K562 treated with DMSO at 1 percent for 24 hours (cell line): ENCODE results near the gene MT3. TPM values are rescaled to one million over a fixed set of nuclear protein-coding genes. Genes with fewer than 3 reads are reported as not detected.

Source experiments
- total RNA-seq: library from RNA; unstranded; fragments of 300-600 nt; gene quantifications from 2 replicates; pipeline ENCODE4 v1.2.3, GENCODE V29; 2022; ENCODE audit warnings: low read depth; ENCODE audit not compliant: insufficient read depth

MT3 gene
- not detected in 2 replicates for total RNA-seq

GRCh38 chr16:56589141-56590039 lies at the start of gene MT3:
MT3 (plus strand) TSS chr16:56589528; CDS start chr16:56589591, 63 bp downstream.

GRCh38 chr16:56564793-56565477 lies 24.4 kb upstream of the MT3 start, which contains the start of gene MT4:
MT4 (plus strand) TSS chr16:56565073; CDS start chr16:56565129, 56 bp downstream.

GRCh38 chr16:56608043-56608875 lies 18.9 kb downstream of the MT3 start, which contains the start of gene MT2A:
MT2A (plus strand) TSS chr16:56608584; CDS start chr16:56608656, 72 bp downstream.

GRCh38 chr16:56625140-56625942 lies 36.0 kb downstream of the MT3 start, which contains the start of gene MT1E:
MT1E (plus strand) TSS chr16:56625781; CDS start chr16:56625852, 71 bp downstream.

GRCh38 chr16:56632156-56632847 lies 43.0 kb downstream of the MT3 start, which contains the start of gene MT1M:
MT1M (plus strand) TSS chr16:56632659; CDS start chr16:56632732, 73 bp downstream.

GRCh38 chr16:56637814-56638750 lies 48.8 kb downstream of the MT3 start, which contains the start of gene MT1A:
MT1A (plus strand) TSS chr16:56638666; CDS start chr16:56638739, 73 bp downstream.

Other genes with a start within 250 kb of the MT3 start
- gene AMFR, start 164.0 kb upstream of the MT3 start, total RNA-seq: 103 and 111 TPM in 2 replicates
- gene NUDT21, start 138.2 kb upstream of the MT3 start, total RNA-seq: 69.4 and 82.9 TPM in 2 replicates
- 19.0 and 26.1 TPM in 2 replicates for gene OGFOD1, start 138.0 kb upstream of the MT3 start, total RNA-seq
- 19.5 and 21.9 TPM in 2 replicates for gene BBS2, start 69.5 kb upstream of the MT3 start, total RNA-seq
- gene MT4, start 24.5 kb upstream of the MT3 start, total RNA-seq: not detected in 2 replicates
- 22.5 and 28.1 TPM in 2 replicates for gene MT2A, start 19.1 kb downstream of the MT3 start, total RNA-seq
- not detected in 2 replicates for gene MT1E, start 36.3 kb downstream of the MT3 start, total RNA-seq
- gene MT1M, start 43.1 kb downstream of the MT3 start, total RNA-seq: not detected in 2 replicates
- gene MT1A, start 49.1 kb downstream of the MT3 start, total RNA-seq: not detected in 2 replicates
- not detected in 2 replicates for gene MT1B, start 62.4 kb downstream of the MT3 start, total RNA-seq
- gene MT1F, start 68.4 kb downstream of the MT3 start, total RNA-seq: not detected in 2 replicates
- gene MT1G, start 78.5 kb downstream of the MT3 start, total RNA-seq: 2.8 TPM in 1 of 2 replicates, not detected in the other
- not detected in 2 replicates for gene MT1H, start 80.3 kb downstream of the MT3 start, total RNA-seq
- gene MT1X, start 92.9 kb downstream of the MT3 start, total RNA-seq: 11.5 and 27.6 TPM in 2 replicates
- gene NUP93, start 140.6 kb downstream of the MT3 start, total RNA-seq: 57.2 and 57.3 TPM in 2 replicates